Activated naive CD8-positive, alpha-beta T cell (primary cell): ENCODE measurements around the gene FOXP4.
A peak's percentile ranks its signal among the peaks of the same experiment; 100 is the strongest.

Experiments
- H3K27ac Mint-ChIP-seq: one replicate; pipeline ENCODE4 v1.8.0; 2021; ENCODE audit warnings: mixed read lengths
- H3K27me3 Mint-ChIP-seq: one replicate; pipeline ENCODE4 v1.8.0; 2021; ENCODE audit warnings: mixed read lengths
- H3K36me3 Mint-ChIP-seq: one replicate; pipeline ENCODE4 v1.8.0; 2021; ENCODE audit warnings: mixed read lengths
- H3K4me1 Mint-ChIP-seq: one replicate; pipeline ENCODE4 v1.8.0; 2021; ENCODE audit warnings: low read depth, mixed read lengths
- H3K4me3 Mint-ChIP-seq: one replicate; pipeline ENCODE4 v1.8.0; 2021; ENCODE audit warnings: mild to moderate bottlenecking, mixed read lengths
- H3K9me3 Mint-ChIP-seq: one replicate; pipeline ENCODE4 v1.8.0; 2021; ENCODE audit warnings: low read depth, mixed read lengths

FOXP4 gene

DNA sequence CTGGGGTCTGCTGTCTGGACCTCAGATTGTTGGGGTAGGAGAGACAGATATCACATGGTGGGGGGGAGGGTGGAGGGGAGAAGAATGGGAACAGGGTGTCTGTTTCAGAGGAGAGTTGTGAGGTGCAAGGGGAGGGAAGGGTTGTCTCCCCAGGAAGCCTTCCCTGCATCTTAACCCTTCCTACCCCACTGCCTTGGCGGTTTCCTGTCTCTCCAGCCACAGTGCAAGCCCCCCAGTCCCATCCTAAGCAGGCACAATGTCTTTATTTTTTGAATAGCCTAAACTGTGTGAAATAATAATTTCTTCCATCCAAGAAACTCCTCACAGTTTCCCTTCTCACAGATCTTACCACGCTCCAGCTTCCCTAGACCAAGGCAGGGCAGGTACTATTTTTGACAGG lies 3.5 kb downstream of the FOXP4 start:
- H3K4me3 Mint-ChIP-seq, result peak overlapping the region; percentile 43
- peaks cover 7% of the 10 kb centered on the region for H3K36me3 Mint-ChIP-seq
- H3K4me1 Mint-ChIP-seq, result peaks cover 17% of the 10 kb centered on the region
- no peaks in the 10 kb centered on the region for H3K9me3 Mint-ChIP-seq
- no peak overlapping the region for H3K27ac Mint-ChIP-seq
- peaks cover 10% of the 10 kb centered on the region for H3K27me3 Mint-ChIP-seq

DNA sequence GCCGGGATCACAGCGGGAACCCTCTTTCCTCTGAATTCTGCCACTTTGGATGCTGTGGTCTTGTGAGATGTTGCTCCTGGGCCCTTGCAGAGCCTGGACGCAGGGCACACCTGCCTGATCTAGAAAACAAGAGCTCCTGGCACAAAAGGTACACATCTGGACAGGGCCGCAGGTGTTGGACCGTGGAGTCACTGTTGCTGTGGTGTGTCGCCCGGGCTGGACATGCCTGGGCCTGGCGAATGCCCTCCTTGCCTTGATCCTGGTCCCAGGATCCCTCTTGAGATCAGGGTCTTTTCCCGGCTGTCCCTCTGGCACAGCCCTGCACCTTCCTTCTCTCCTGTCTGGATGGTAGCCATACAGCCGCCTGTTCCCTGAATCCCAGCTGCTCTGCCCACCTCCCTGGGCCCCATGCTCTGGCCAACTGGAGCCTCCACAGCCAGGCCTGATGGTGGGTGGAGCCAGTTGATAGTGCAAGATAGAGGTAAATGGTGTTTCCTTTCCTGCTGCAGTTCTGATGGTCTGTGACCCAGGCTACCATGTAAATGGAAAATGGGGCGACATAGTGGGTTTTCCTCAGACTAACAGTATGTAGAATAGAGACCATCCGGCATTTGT lies 5.0 kb downstream of the FOXP4 start:
- Mint-ChIP-seq H3K36me3 (peaks cover 7% of the 10 kb centered on the region), H3K4me1 (peaks cover 8% of the 10 kb centered on the region), H3K27me3 (peaks cover 10% of the 10 kb centered on the region), H3K27ac (no peak overlapping the region), H3K9me3 (no peaks in the 10 kb centered on the region), H3K4me3 (peak overlapping the region; percentile 13)

DNA sequence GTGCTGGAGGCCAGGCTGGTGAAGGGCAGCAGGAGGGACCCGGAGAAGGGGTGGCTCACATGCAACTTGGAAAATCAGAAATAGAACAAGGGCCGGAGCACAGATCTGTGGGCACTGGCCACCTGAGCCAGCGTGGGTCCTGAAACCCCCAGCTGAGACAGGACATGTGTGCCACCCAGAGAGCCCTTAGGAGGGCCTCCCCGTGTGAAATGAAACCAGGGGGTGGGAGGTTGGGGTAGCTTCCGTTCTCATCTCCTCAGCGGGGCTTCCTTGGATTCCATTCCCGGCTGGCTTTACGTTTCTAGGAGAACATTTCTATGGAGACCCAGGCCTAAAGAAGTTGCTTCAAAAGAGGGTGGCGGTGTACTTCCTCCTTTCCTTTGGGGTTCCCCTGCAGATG lies 5.7 kb downstream of the FOXP4 start:
- H3K4me1 Mint-ChIP-seq, result peaks cover 8% of the 10 kb centered on the region
- H3K9me3 Mint-ChIP-seq, result no peaks in the 10 kb centered on the region
- H3K27ac Mint-ChIP-seq, result no peak overlapping the region
- H3K4me3 Mint-ChIP-seq, result no peak overlapping the region
- H3K36me3 Mint-ChIP-seq, result peaks cover 7% of the 10 kb centered on the region
- peaks cover 10% of the 10 kb centered on the region for H3K27me3 Mint-ChIP-seq

DNA sequence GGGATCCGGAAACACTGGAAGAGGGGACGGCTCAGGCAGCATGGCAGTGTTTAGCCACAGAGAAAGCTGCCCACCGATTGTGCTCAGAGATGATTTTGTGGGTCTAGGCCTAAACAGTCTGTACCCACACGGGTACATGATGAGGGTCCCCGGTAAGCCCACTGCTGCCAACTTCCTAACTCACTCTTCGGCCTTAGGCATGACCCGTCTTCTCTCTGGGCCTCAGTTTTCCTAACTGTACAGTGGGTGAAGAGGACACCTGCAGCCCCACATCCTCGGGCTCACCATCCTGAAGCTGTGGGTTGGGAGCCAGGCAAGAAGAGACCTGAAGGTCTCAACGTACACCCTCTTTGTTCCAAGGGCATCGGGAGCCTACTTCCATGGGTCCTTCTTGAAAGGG lies 6.5 kb downstream of the FOXP4 start:
- Mint-ChIP-seq H3K4me1 (peaks cover 8% of the 10 kb centered on the region), H3K4me3 (no peak overlapping the region), H3K9me3 (no peaks in the 10 kb centered on the region), H3K27me3 (peaks cover 10% of the 10 kb centered on the region), H3K36me3 (peaks cover 7% of the 10 kb centered on the region), H3K27ac (no peak overlapping the region)

DNA sequence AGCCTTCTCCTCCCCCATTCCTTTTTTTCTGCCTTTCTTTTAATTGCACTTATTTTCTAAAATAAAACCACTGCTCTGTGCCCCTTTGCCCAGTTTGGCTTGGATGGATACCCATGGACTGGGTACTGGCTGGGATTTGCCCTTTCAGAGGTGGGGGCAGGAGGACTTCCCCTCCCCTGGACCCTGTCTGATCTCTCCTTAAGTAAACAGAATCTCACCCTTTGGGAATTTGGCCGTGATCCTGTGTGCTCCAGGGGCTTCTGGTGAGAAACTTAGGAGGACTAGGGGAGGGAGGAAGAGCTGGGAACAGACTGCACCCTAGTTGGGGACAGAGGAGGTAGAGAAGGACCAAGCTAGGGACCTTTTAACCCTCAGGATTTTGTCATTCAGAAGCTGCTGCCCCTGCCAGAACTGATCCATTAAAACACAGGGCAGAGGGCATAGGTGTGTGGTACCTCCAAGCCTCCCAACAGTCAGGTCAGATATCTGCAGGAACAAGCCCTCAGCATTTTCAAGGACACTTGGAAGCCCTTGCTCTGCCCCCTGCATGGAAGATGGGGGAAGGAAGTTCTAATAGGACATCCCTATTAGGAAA lies 7.3 kb downstream of the FOXP4 start:
- peaks cover 7% of the 10 kb centered on the region for H3K36me3 Mint-ChIP-seq
- H3K4me1 Mint-ChIP-seq, result peaks cover 6% of the 10 kb centered on the region
- H3K27ac Mint-ChIP-seq, result no peak overlapping the region
- peaks cover 10% of the 10 kb centered on the region for H3K27me3 Mint-ChIP-seq
- no peak overlapping the region for H3K4me3 Mint-ChIP-seq
- no peaks in the 10 kb centered on the region for H3K9me3 Mint-ChIP-seq

DNA sequence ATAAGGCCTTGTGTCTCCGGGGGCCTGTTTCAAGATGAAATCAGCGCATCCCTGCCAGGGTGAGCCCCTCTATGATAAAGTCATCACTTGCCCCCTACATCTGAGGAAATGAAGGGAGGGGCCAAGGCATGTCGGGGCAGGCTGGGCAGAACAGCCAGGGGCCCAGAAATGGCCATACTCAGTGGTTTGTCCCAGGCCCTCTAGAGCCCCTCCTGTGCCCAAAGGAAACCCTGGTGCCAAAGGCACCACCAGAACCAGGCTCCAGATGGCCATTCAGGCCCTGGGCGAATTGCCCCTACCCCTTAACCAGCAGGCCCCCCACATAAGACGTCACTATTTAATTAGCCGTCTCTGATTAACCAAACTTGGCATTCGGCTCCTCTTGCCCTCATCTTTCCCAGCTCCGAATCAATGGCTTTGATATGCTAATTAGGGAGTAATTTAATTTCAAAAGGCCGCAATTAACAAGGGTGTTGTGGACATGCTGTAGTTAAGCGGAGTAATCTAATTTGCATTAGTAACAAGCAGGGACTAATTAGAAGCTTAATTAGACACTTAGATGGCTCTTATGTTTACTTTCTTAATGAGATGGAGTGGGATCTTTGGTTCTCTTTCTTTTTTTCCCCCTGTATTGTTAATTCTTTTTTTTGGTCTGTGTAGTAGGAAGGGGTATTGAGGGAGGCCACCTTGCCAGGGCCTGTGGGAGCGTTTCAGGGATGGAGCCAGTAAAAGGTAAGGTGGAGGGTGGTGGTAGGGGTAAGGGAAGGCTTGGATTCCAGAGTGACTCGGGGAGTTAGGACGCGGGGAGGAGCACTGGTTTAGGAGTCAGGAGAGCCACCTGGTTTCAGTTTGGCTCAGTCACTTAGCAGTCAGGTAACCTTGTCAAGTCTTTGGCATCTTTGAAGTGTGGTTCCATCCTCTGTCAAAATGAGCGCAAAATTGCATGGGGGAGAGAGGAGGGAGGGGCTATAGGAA lies 9.4 kb downstream of the FOXP4 start:
- Mint-ChIP-seq H3K4me1 (peaks cover 7% of the 10 kb centered on the region), H3K27me3 (peaks cover 6% of the 10 kb centered on the region), H3K9me3 (no peaks in the 10 kb centered on the region), H3K36me3 (peaks cover 5% of the 10 kb centered on the region), H3K27ac (no peak overlapping the region), H3K4me3 (no peak overlapping the region)

DNA sequence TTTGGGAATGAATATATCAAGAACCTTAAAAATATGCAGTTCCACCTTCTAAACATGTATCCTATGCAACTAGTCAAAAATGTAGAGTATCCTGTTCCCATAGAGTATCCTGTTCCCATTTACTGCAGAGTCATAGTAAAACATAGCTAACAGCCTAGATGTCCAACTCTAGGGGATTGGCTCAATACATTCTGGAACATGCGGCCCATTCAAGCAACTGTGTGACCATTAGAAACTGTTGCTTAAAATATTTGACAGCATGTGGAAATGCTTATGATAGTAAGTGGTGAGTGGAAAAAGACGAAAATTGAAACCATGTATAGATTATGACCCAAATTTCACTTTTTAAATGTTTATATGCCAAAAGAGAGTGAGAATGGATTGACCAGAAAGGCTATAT lies 11.2 kb downstream of the FOXP4 start:
- peaks cover 7% of the 10 kb centered on the region for H3K4me1 Mint-ChIP-seq
- H3K36me3 Mint-ChIP-seq, result no peaks in the 10 kb centered on the region
- H3K4me3 Mint-ChIP-seq, result no peak overlapping the region
- H3K27ac Mint-ChIP-seq, result no peak overlapping the region
- no peaks in the 10 kb centered on the region for H3K9me3 Mint-ChIP-seq
- H3K27me3 Mint-ChIP-seq, result no peaks in the 10 kb centered on the region

DNA sequence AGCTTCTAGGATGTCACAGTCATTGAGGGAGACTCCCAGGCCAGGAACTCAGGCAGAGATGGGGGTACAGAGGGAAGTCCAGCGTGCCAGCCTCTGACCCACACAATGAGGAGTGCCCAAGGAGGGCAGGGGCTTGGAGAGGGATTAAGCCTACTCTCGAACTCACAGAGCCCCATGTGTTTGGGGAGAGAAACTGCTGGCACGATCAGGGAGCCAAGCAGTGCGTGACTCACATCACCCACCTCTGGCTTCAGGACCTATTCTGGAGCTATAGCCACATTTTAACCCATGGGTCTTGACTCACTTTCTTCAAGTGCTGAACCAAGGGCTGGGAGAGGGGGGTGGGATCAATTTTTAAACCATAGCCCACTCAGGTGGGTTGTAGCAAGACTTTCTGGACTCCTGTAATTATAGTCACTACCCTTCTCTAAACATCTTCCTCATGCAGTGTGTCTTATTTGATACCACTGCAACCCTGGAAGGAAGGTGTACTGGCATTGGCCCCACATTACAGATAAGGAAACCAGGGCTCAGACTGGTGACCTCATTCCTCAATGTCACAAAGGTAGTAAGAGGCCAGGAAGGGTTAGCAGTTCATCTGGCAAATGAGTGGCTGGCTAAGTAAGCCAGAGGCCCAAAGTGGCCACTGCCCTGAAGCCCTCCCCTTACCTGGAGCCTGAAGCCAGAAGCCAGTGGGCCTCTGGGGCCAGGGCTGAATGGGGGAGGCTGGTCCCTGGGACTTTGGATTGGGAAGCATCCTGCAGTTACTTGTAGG lies 12.0 kb downstream of the FOXP4 start:
- Mint-ChIP-seq H3K36me3 (no peaks in the 10 kb centered on the region), H3K9me3 (no peaks in the 10 kb centered on the region), H3K4me3 (no peak overlapping the region), H3K27me3 (no peaks in the 10 kb centered on the region), H3K4me1 (peaks cover 7% of the 10 kb centered on the region), H3K27ac (no peak overlapping the region)

DNA sequence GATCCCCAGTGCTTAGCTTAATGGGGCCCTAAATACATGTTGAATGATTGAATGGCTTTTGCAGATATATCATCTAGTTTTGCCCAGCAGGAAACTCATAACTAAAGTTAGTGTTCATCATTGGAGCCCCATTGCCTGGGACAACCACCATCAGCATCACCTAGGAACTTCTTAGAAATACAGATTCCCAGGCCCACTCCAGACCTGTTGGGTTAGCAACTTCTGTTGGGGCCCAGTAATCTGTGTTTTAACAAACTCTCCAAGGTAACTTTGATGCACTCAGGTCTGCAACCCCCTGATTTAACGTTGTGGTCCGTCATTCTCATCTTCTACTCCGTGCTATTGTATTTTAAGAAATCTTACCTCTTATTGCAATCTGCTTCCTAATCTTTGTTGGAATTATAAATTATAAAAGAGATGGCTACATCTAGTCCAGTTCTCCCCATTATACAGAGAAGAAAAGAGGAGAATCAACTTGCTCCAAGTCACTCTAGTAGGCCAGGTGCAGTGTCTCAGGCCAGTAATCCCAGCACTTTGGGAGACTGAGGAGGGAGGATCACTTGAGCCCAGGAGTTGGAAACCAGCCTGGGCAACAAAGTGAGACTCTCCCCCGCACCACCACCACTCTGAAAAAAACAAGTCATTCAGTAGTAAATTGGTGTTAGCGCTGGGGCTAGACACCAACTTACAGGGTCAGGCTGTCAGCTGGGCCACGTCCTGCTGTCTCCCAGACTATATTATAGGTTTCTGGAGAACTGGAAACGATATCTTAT lies 13.7 kb downstream of the FOXP4 start:
- peaks cover 7% of the 10 kb centered on the region for H3K4me1 Mint-ChIP-seq
- H3K9me3 Mint-ChIP-seq, result no peaks in the 10 kb centered on the region
- H3K4me3 Mint-ChIP-seq, result peak overlapping the region; percentile 88
- peaks cover 3% of the 10 kb centered on the region for H3K36me3 Mint-ChIP-seq
- peak overlapping the region; percentile 54 for H3K27ac Mint-ChIP-seq
- no peaks in the 10 kb centered on the region for H3K27me3 Mint-ChIP-seq

DNA sequence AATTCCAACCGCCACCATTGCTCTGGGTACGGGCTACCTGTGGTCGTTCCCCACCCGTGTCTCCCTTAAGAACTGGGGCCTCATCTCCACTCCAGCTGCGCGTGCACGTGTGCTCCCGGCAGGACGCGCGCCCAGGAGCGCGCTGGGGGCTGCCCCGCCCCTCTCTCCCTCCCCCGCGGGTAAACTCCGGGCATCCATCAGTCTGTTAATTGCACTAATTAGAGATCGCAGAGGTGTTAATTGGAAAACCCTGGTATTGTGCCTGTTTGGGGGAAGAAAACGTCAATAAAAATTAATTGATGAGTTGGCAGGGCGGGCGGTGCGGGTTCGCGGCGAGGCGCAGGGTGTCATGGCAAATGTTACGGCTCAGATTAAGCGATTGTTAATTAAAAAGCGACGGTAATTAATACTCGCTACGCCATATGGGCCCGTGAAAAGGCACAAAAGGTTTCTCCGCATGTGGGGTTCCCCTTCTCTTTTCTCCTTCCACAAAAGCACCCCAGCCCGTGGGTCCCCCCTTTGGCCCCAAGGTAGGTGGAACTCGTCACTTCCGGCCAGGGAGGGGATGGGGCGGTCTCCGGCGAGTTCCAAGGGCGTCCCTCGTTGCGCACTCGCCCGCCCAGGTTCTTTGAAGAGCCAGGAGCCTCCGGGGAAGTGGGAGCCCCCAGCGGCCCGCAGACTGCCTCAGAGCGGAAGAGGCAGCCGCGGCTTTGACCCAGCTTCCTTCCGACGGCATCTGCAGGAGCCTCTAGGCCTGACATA lies 14.4 kb downstream of the FOXP4 start:
- peak overlapping the region; percentile 54 for H3K27ac Mint-ChIP-seq
- peaks cover 7% of the 10 kb centered on the region for H3K4me1 Mint-ChIP-seq
- H3K4me3 Mint-ChIP-seq, result peak overlapping the region; percentile 88
- H3K9me3 Mint-ChIP-seq, result no peaks in the 10 kb centered on the region
- no peaks in the 10 kb centered on the region for H3K27me3 Mint-ChIP-seq
- H3K36me3 Mint-ChIP-seq, result peaks cover 3% of the 10 kb centered on the region

DNA sequence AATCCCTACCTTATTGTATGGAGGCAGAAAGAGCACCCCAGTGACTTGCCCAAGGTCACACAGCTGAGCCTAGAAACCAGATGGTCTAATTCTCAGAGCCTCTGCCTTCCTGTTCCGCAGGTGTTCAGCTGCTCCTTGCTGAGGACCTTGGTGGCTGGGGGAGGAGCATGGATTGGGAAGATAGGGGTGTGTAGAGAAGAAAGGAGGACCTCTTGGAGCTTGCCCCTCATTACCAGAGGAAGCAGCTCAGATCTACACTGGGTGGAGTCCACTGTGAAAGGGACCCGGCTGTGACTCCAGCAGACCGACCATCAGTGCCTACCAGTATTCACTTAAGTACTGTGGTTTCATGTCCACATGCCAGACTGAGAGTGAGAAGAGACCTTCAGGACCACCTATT lies 15.2 kb downstream of the FOXP4 start:
- H3K4me1 Mint-ChIP-seq, result peaks cover 7% of the 10 kb centered on the region
- H3K4me3 Mint-ChIP-seq, result peak overlapping the region; percentile 88
- no peaks in the 10 kb centered on the region for H3K27me3 Mint-ChIP-seq
- H3K9me3 Mint-ChIP-seq, result no peaks in the 10 kb centered on the region
- H3K27ac Mint-ChIP-seq, result no peak overlapping the region
- H3K36me3 Mint-ChIP-seq, result peaks cover 8% of the 10 kb centered on the region

DNA sequence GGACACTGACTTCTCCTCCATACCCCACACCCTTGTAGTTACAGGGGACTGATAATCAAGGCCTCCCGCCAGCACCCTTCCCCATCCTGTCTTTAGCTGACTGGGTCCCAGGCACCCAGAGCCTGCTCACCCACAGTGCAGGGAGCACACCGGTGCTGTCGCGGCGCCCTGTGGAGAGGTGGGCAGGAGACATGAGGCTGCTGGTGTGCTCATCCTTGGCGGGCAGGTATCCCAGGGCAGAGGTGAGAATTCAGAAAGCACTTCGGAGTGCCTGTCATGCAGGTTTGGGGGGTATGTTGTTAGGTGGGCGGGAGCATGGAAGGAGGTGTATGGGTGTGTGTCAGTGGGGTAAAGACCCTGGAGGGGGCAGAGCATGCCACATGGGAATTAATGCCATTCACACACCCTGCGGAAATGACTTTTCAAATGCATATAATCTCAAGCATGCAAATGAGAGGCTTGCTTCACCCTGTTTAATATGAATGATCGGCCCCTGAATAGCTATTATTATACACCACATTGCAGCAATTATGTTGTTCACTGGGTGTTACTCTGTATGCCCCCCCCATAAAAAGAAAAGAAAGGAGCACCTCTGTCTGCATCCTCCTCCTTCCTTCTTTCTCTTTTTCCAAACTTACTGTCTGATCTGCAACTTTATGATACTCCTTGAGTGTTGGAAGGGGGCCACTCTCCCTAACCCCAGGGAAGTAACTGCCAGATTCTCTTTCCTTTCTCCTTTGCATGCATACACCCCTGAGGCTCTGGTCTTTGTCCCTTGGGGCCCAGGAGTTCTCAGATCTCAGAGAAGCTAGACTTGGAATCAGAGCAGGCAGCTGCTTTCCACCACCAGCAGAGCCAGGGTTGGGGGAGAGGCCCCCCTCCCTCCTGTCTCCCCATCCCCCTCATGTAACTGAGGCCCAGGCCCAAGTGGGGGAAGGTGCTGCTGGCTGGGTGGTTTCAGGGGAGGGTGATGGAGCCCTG lies 16.0 kb downstream of the FOXP4 start:
- H3K9me3 Mint-ChIP-seq, result no peaks in the 10 kb centered on the region
- H3K27me3 Mint-ChIP-seq, result no peaks in the 10 kb centered on the region
- peaks cover 7% of the 10 kb centered on the region for H3K4me1 Mint-ChIP-seq
- H3K4me3 Mint-ChIP-seq, result no peak overlapping the region
- H3K27ac Mint-ChIP-seq, result no peak overlapping the region
- peaks cover 9% of the 10 kb centered on the region for H3K36me3 Mint-ChIP-seq
